Vagina (tissue), 2 donors: Measurements from ENCODE around the gene ABLIM2. TPM values are rescaled to one million over a fixed set of nuclear protein-coding genes. Genes with fewer than 3 reads are reported as not detected.

Experiments used
- DNase-seq, 2 donors: peaks; one replicate each; pipeline ENCODE4 v3.0.0-alpha.2; 2017; ENCODE audit errors: extremely low spot score in 2 of 2
- H3K27ac ChIP-seq: fragments of 200-600 bp; sonication (generic); one replicate; pipeline ENCODE4 v1.5.1; 2019
- H3K27me3 ChIP-seq: fragments of 200-600 bp; sonication (generic); one replicate; pipeline ENCODE4 v1.5.1; 2019
- H3K36me3 ChIP-seq, 2 donors: fragments of 200-600 bp; sonication (generic); one replicate each; pipeline ENCODE4 v1.5.1; 2017 to 2019
- H3K4me1 ChIP-seq: fragments of 200-600 bp; sonication (generic); one replicate; pipeline ENCODE4 v1.5.1; 2019
- H3K4me3 ChIP-seq, 2 donors: fragments of 200-600 bp; sonication (generic); 1 replicate in 1 of 2; 2 replicates in 1 of 2; pipeline ENCODE4 v1.5.1; 2016 to 2019
- H3K9me3 ChIP-seq: fragments of 200-600 bp; sonication (generic); one replicate; pipeline ENCODE4 v1.5.1; 2019
- CTCF ChIP-seq, 3 experiments: fragments of 450-650 bp in 2 of 3; fragments of 200-600 bp in 1 of 3; sonication (generic) in 1 of 3; IDR thresholded peaks; one replicate each; pipeline ENCODE4 v1.5.1; 2017 to 2019; ENCODE audit warnings: antibody characterized with exemption in 3 of 3, mild to moderate bottlenecking in 2 of 3, moderate library complexity in 2 of 3
- POLR2A ChIP-seq, 2 donors: fragments of 450-650 bp; IDR thresholded peaks; one replicate each; pipeline ENCODE4 v1.6.1; 2017; ENCODE audit warnings: antibody characterized with exemption in 2 of 2, mild to moderate bottlenecking in 2 of 2, moderate library complexity in 2 of 2
- POLR2AphosphoS5 ChIP-seq, 2 donors: sonication (generic); formaldehyde crosslinking; IDR thresholded peaks; one replicate each; pipeline ENCODE4 v1.9.0; 2017; ENCODE audit warnings: antibody characterized with exemption in 2 of 2, mild to moderate bottlenecking in 2 of 2, low read depth in 1 of 2; ENCODE audit not compliant: insufficient read depth in 1 of 2
- intact Hi-C: fragments of 100-400 bp; cut with DNase I; formaldehyde crosslinking; loops from one replicate; pipeline ENCODE4 v1.15.1; 2023
- total RNA-seq: library from RNA; depleted of rRNA; stranded (reverse); fragments of >200 nt; gene quantifications from one replicate; pipeline ENCODE4 v1.2.3, GENCODE V29; 2016

ABLIM2 gene
- total RNA-seq, 1 donor from 2014 or later: 15.5 TPM

- H3K9me3 ChIP-seq: no peaks in the 10 kb centered on the region
- no peak for DNase-seq
- peak overlapping the region; percentile 34 to 40 for H3K4me3 ChIP-seq
- no peaks in the 10 kb centered on the region for H3K36me3 ChIP-seq
- peak overlapping the region; percentile 71 for H3K27ac ChIP-seq
- H3K27me3 ChIP-seq: no peaks in the 10 kb centered on the region
- H3K4me1 ChIP-seq: peaks cover 52% of the 10 kb centered on the region
- intact Hi-C loops: no loop called here
- TF ChIP-seq POLR2AphosphoS5 (IDR thresholded peaks at IDR 0.05; ENCODE audit: insufficient read depth in 1 of 2, low read depth in 1 of 2) (peak in 1 of 2 donors; percentile 54), CTCF (IDR thresholded peaks at IDR 0.05) (no peak)
Observed at GRCh38 chr4:8200302-8200975, 41.8 kb upstream of the ABLIM2 start.

GRCh38 chr4:8199594-8200301, 41.1 kb upstream of the ABLIM2 start:
- Histone ChIP-seq H3K9me3 (no peaks in the 10 kb centered on the region), H3K4me1 (peaks cover 52% of the 10 kb centered on the region), H3K27me3 (no peaks in the 10 kb centered on the region), H3K4me3 (peak overlapping the region; percentile 34 to 40), H3K27ac (peak overlapping the region; percentile 71), H3K36me3 (no peaks in the 10 kb centered on the region)
- TF ChIP-seq POLR2A (IDR thresholded peaks at IDR 0.05): no peak
- no peak for TF ChIP-seq CTCF (IDR thresholded peaks at IDR 0.05)
- no peak for TF ChIP-seq POLR2AphosphoS5 (IDR thresholded peaks at IDR 0.05; ENCODE audit: insufficient read depth in 1 of 2, low read depth in 1 of 2)
- intact Hi-C loops: no loop called here
- DNase-seq: no peak

- Histone ChIP-seq H3K4me3 (peak within 1 kb of the TSS; percentile 34 to 40), H3K36me3 (no peaks in the 10 kb centered on the region), H3K27ac (peak within 1 kb of the TSS; percentile 71), H3K4me1 (peaks cover 52% of the 10 kb centered on the region), H3K9me3 (no peaks in the 10 kb centered on the region), H3K27me3 (no peaks in the 10 kb centered on the region)
- DNase-seq: no peak
- TF ChIP-seq POLR2AphosphoS5 (IDR thresholded peaks at IDR 0.05; ENCODE audit: insufficient read depth in 1 of 2, low read depth in 1 of 2) (peak; percentile 37 to 81), CTCF (IDR thresholded peaks at IDR 0.05) (no peak), POLR2A (IDR thresholded peaks at IDR 0.05) (peak in 1 of 2 donors; percentile 47)
- intact Hi-C loops: no loop called here
Observed at GRCh38 chr4:8198906-8199593, 40.4 kb upstream of the ABLIM2 start, which contains the start of gene SH3TC1. Gene SH3TC1 (plus strand): TSS chr4:8199290. CDS start chr4:8205195, 5,905 bp downstream.

- Histone ChIP-seq H3K27ac (peak overlapping the region; percentile 71), H3K27me3 (no peaks in the 10 kb centered on the region), H3K4me3 (peak overlapping the region; percentile 34 to 40), H3K9me3 (no peaks in the 10 kb centered on the region), H3K4me1 (peaks cover 52% of the 10 kb centered on the region), H3K36me3 (no peaks in the 10 kb centered on the region)
- no peak for DNase-seq
- intact Hi-C loops: no loop called here
- no peak for TF ChIP-seq CTCF (IDR thresholded peaks at IDR 0.05)
- no peak for TF ChIP-seq POLR2A (IDR thresholded peaks at IDR 0.05)
- TF ChIP-seq POLR2AphosphoS5 (IDR thresholded peaks at IDR 0.05; ENCODE audit: insufficient read depth in 1 of 2, low read depth in 1 of 2): no peak
Observed at GRCh38 chr4:8198206-8198905, 39.7 kb upstream of the ABLIM2 start.
